HG02678 (cell line): ENCODE measurements around the gene FADS3.

Experiments used
- ATAC-seq: cut with Tn5 transposase; IDR thresholded peaks from one replicate; pipeline ENCODE4 v1.9.1; 2021; ENCODE audit warnings: mild to moderate bottlenecking, moderate library complexity; ENCODE audit not compliant: unreplicated experiment

FADS3 gene

DNA sequence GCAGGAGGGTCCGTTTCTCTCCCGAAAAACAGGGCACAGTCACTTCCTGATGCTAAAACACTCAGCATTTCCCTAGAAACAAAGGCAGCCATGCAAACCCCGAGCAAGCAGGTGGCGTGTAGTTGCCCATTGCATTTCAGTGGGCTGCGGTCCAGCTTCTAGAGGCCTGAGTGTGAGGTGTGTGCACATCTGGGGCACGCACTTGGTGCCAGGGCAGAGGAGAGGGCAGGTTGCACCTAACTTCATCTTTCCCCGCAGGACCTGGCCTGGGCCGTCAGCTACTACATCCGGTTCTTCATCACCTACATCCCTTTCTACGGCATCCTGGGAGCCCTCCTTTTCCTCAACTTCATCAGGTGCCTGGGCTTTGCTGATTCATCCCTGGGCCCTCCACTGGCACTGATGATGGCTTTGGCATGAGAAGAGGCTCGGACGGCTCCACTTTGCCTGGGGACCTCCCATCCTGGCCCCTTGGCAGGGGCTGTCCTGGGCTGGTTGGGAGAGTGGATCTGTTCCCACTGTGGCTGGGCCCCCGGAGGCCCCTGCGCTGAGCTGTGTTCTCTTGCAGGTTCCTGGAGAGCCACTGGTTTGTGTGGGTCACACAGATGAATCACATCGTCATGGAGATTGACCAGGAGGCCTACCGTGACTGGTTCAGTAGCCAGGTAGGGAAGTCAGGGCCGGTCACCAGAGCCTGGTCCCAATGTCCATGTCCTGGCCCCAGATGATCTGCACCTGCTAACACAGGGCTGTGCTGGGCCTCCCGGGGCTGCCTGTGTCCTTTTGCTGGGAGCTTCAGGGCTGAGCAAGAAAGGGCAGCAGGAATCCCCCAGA, 28.4 kb downstream of the FADS3 start:
- ATAC-seq, result no peak

DNA sequence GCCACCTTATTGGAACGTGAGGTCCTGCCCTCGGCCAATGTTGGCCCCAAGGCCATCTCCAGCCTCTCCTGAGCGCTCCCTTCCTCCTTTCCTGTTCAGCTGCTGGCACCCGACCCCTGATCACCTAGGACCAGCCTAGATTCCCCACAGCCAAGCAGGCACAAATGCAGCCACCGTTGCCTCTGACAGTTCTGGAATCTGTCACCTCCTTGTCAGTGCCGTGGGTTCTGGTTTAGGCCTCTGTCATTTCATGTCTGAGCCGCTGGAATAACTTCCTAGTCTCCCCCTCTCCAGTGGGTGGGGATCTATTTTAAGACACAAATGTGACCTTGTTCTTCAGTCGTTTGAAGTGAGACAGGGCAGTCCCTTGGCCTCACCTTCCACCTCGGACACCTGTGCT, 29.7 kb downstream of the FADS3 start:
- ATAC-seq, result no peak

DNA sequence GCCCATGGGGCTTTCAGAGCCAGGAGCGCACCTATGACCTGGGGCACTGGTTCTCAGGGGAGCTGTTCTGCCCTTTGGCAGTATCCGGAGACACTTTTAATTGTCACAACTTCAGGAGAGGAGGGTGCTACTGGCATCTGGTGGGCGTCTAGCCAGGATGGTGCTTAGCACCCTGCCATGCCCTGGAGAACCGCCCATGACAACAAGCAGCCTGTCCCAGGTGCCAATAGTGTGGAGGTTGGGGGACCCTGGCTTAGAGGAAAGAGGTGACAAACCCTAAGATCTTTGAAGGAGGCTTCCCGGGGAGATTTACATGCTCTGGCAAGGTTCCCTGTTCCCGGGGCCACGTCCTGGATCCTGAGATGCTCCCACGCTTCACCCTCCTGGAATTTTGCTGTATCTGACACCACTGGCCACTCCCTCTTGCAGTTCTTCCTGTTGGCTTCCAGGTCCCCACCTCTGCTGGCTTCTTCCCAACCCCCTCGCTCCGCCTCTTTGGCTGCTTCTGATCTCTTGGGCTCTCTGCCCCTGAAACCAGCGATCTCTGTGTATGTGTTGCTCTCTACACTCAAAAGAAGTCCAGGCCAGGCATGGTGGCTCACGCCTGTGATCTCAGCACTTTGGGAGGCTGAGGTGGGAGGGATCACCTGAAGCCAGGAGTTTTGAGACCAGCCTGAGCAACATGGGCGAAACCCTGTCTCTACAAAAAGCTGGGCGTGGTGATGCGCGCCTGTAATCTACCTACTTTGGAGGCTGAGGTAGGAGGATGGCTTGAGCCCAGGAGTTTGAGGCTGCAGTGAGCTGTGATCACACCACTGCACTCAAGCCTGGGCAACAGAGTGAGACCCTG, 31.1 kb downstream of the FADS3 start:
- ATAC-seq, result no peak

DNA sequence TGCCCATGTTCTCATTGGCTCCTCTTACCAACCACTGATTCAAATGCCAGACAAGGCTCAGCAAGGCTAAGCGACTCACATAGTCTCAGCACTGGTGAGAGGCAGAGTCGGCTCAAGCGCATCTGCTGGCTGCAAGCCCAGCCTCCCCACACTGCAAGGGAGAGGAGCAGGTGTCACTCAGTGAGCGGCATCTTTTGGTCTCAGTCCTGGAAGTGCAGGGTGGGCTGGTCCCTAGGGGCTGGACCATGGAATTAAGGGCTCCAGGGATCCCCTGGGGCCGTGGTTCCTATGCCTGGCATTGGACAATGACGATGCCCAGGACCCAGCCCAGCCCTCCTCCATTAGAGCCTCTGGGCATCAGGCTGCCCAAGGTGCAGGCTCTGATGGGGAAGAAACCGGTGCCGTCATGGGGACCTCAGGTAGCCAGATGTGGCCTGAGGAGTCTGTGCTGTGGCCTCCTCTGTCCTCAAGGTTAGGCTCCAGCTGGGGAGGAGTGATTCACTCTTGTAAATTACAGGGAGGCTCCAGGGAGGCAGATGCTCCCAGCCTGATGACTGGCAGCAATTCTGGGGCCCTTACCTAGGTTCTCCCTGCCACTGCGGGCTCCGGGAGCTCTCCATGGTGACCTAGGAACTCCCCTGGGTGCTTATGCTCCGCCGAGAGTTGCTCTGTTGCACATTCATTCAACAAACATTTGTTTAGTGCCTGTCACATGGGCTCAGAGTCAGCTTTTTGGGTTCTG, 35.2 kb downstream of the FADS3 start:
- ATAC-seq, result no peak

DNA sequence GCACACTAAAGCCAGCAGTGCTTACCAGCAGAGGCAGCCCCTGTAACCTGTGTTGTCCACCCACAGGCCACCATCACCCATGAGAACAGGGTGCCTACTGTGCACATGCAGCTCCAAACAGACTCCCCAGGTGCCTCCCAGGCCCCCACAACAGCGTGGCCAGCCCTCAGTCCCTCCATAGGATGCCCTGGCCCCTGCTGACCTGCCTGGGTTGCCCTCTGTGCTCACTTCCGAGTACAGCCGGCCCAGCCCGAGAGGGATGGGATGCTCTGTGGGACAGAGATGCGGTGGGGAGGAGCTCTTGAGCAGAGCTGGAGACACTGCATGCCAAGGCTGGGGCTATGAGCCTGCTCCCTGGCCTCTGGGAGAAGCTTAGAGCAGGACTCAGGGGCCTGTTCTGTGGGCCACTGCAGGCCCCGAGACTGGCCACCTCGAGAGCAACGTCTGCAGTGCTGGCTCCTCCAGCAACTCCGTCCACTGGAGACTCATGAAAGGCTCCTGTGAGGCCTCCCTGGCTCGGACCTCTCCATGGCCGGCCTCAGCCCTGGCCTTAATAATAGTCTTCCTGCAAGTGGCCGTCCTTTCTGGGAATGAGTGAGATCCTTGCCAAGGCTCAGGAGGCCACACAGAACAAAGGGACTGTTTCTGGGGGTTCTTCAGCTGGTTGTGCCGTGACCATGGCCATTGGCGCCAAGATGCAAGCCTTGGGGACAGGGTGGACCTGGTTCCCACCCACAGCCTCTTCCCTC, 36.2 kb downstream of the FADS3 start:
- ATAC-seq, result no peak

DNA sequence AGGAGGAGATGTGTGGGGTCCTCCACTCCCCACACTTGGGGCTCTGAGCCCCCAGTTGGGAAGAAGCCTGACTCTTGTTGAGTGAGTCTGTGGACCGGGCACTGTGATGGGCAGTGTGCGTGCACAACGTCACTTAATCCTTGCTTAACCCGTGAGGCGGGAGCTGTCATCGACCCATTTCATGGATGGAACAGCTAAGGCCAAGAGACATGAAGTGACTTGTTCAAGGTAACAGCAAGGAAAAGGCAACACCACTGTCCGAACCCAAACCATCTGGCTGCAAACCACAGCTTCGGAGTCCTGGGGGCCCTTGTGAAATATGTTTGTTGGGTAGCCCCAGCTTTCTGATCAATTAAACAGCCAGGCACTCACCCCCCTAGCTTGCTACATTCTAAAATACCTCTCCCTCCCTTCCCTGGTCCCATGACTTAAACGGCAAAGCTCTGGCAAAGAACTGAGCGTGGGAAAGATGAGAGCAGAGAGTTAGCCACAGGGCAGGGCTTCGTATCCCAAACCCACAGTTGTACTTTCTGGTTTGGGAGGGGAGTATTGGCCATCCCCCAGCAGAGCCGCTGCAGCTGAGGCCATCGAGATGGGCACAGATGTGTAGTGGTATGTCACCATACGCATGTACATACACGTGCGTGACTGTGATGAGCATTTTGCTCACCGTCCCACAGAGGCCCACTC, 37.0 kb downstream of the FADS3 start:
- no peak for ATAC-seq

DNA sequence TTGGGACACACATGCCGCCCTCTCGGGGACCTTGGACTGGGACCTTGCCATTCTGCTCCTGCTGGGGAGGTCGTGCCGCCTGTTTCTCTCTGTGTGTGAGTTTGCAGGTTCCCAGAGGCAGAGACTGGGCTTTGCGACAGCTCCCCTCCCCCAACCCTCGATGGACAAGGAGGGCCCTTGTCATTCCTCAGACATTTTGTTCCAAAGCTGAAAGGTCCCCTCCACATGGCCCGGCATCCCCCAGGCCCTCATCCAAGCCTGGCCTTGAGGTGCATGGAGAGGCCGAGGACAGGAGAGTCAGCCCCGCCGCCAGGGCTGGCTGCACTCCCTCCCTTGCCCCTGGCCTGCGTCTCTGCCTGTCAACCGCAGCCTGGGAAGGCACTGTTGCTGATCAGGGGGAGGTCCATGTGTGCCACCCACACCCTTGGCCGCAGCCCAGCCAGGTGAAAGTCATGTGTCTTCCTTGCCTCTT, 37.6 kb downstream of the FADS3 start:
- ATAC-seq, result no peak

DNA sequence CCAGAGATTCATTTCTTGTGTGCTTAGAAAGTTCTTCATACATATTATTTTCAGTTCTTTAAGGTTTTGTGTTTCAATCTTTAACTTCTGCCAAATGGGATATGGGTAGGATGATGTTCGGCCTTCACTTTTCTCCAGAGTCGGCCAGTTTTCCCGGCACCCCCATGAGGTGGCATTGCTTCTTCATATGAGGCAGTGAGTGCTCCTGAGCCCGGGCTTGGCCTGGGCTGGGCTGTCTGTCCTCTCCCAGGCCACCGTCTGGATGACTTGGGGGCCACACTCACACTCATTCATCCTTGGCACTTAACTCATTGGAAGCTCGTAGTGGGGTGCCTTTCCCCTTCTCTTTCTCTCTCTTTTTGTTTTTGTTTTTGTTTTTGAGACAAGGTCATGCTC, 39.4 kb downstream of the FADS3 start:
- no peak for ATAC-seq

DNA sequence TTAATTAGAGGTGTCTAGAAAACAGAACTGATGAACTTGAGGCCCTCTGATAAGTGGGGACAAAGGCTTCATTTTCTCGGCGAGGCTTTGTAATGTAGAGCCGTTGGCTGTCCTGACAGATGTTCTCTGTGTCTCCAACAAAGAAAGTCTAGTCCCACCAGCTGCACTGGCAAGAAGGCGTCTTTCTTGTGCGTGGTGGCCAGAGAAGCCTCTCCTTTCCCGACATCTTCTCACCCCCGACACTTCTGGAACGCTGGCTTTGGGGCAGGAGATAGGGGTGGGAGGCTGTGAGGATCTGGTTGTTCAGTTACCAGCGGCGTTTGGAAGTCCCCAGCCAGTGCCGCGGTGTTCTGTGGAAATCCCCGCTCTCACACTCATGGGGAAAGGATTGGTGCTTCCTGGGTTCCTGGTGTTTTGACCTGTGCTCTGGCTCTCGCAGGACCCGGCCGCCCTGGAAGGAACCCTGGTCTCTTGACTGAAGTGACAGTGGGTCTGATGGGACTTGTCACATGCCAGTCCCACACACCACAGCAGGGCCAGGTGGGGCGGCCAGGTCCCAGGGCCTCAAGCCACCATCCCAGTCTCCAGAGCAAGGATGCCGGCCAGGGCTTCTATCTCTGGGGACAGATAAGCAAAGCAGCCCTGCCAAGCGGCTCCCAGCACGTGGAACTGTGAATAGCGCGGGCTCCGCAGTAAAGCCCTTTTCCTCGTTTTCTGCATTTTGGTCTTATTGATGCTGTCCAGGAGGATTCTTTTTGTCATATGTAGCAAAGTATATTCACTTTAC, 40.0 kb downstream of the FADS3 start:
- ATAC-seq, result no peak

DNA sequence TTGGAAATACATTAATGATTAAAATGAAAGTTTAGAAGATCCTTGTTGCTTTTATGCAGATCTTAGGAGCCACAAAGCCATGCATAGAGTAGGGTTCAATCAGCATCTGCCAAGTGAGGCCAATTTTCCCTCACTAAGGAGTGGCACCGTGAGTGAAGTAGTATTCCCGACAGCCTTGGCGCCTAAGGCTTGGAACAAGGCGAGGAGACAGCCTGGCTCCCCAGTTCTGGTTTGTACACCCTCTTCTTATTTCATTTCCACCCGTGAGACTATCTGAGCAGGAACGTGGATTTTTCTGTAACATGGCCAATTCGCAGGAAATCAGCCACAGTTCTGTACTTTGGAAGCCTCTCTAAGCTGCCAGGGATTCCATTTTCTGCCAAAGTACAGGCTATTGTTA, 40.7 kb downstream of the FADS3 start:
- ATAC-seq, result no peak

DNA sequence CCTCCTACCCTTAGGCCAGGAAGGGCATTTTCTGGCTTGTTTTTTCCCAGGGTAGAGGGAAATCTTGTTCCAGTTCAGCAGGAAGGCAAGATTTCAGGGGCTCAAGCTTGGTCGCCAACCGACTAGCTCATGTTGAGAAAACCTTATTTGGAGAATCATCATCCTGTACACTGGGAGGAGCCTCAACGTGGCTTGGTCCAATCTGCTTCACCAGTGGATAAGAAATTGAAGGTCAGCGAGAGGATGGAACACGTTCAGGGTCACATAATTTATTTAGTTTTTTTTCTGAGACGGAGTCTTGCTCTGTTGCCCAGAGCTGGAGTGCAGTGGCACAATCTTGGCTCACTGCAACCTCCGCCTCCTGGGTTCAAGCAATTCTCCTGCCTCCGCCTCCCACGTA, 42.7 kb downstream of the FADS3 start:
- ATAC-seq, result no peak

DNA sequence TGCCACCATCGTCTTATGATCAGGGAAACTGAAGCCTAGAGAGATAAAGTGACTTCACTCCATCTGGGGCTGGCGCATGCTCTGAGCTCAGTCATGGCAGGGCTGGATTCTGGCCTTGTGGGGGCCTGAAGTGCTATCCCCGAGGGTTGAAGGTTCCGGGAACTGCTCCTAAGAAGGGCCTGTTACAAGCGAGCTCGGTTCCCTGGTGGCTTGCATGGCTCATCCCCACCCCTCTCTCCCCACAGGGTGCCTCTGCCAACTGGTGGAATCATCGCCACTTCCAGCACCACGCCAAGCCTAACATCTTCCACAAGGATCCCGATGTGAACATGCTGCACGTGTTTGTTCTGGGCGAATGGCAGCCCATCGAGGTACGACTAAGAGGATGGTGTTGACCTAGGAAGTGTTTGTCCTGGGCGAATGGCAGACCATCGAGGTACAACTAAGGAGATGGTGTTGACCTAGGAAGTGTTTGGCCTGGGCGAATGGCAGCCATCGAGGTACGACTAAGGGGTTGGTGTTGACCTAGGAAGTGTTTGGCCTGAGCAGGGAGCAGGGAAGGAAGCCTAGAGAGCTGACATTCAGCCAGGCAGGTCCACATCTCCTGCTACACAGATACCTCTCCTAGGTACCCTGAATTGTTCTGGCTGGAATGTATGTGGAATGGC, 43.3 kb downstream of the FADS3 start:
- ATAC-seq, result no peak

DNA sequence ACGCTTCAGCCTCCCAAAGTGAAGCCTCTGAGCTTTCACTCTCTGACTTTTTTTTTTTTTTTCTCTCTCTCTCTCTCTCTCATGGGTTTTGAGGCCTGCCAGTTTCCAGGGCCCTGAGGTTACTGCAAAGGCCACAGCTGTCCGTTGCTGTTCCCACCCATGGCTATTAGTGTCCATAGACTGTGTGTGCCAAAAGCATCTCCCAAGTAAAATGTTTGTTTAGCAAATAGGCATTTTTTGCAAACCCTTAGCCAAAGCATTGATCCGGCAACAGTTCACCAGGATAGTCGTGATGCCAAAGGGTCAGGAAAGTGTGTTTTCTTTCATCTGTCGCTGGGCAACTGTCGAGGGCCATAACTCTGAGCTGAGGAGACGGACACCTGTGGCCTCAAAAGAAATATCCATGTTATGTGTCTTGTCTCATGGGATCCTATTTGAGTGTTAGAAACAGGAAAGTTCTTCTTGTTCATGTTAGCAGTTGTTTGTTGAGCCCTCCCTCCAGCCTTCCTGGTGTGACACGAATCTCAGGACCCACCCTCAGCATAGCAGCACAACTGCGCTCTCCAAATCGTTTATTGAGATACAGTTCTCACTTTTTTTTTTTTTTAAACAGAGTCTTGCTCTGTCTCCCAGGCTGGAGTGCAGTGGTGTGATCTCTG, 44.9 kb downstream of the FADS3 start:
- ATAC-seq, result no peak

DNA sequence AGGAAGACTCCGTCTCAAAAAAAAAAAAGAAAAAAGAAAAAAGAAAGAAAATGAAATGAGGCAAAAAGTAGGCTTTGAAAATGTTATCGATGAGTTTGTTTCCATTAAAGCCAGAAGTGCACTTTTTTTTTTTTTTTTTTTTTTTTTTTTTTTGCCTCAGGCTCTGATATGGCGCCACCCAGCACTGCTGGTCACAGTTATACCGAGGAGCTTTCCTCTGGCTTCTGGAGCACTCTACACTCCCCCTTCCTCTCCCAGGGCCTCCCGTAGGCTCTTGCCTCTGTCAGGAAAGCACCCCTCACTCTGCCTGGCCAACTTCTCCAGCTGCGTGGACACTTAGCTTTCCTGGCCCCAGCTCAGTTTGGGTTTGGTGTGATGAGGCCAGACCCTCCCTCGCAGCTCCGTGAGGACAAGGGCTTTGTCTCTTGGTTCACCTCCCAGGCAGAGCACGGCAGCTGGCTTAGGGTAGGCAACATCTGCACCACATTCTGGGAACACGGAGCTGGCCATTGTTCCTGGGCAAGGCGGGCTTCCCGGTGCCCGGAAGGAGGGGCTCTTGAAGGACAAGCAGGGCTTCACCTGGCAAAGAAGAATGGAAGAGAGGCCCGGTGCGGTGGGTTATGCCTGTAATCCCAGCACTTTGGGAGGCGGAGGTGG, 46.3 kb downstream of the FADS3 start:
- ATAC-seq, result no peak

DNA sequence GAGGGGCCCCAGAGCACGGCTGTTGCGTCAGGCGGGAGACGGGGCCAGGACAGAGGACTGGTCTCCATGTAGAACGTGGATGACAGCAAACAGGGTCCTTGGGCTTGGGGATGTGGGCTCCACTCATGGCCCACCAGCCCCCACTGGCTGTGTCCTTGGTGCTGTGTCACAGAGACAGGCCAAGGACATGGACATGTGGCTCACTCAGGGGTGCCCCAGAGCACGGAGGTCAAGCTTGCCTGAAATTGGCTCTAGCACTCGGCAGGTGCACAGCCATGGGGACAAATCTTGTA, 48.9 kb downstream of the FADS3 start:
- no peak for ATAC-seq

DNA sequence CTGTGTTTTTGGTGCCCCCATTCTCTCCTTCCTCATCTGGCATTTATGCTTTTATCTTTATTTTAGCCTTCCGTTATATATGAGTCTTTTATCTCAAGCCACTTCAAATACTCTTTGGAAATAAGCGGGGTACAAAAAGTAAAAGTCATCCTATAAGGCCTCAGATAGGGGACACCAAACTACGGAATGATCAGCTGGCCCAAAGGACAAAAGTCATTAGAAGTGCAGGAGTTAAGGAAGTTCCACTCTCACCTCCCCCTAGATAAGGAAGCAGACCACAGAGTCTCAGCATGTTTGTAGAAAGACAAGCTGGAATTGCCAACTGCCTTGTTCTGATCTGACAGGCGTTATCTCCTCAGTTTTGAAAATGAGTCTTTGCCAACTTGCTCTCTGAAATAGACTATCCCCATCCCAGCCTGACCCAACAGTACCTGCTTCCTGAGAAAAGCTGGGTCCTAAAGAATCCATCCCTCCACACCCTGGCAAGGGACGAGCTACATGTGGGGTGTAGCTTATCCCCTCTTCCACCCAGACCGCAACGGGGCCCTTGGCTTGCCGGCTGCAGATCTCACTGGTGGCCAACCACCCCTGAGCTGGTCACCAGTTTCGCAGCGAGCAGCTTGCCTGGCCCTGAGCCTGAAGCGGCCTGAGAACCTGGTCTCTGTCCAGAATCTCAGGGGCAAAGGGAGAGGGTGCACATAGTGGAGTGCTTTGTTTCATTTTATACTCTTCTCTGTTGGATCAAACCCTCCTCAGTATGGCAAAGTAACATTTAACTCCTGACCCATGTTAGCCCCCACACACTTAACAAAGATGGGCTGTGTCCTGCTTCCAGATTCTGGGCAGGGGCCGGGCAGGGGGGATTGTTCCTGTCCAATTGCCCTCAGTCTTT, 49.5 kb downstream of the FADS3 start:
- no peak for ATAC-seq

DNA sequence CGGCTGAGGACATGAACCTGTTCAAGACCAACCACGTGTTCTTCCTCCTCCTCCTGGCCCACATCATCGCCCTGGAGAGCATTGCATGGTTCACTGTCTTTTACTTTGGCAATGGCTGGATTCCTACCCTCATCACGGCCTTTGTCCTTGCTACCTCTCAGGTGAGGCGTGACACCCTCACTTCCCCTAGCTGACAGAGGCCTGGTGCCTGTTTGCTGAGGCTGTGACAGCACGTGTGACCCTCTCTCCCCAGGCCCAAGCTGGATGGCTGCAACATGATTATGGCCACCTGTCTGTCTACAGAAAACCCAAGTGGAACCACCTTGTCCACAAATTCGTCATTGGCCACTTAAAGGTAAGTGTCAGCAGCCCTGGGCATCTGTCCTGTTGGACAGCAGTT, 51.0 kb downstream of the FADS3 start:
- no peak for ATAC-seq
